ENCODE data around the gene ZNF385B. TPM values are rescaled to one million over a fixed set of nuclear protein-coding genes. Genes with fewer than 3 reads are reported as not detected.
"Not testable (repeated sequence)": the region's sequence is repeated elsewhere in the genome, so short reads cannot be mapped to it uniquely, and the experiment has no call there.

Gene ZNF385B
- total RNA-seq: not detected in 2 replicates

DNA sequence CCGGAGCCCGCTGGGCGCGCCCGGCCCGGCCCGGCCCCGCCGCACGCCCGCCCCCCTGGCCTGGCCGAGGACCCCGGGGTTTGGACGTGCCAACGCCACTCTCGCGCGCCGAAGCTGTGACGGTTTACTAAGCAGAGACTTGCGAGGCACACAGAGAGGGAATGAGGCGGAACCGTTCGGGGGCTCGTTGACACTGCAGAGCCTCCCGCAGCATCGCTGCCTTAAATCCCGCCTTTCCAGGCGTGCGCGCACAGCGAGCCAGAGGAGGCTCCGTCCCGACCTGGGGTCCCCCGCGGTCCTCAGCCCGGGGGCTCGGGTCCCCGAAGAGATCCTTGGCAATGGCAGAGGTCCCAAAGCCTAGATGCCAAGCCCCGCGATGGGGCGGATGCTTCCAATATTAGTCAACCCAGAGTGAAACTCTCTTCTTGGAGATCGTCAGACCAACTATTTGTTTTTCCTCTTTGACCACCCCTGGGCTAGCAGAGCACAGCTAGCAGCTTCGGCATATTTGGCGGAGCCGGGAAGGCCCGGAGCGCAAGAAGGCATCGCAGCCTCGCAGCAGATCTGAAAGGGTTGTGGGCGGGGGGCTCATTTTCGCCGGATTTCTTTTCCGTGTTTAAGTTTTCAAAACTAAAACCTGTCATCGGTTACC, at the start of gene ZNF385B:
Gene ZNF385B (minus strand): TSS at position 197 of the 652 bp plus-strand sequence.
- intact Hi-C loops (cut with micrococcal nuclease): no loop called here
- DNase-seq (ENCODE audit: low spot score): no peak
- Mint-ChIP-seq H3K4me3 (peak within 1 kb of the TSS; percentile 43), H3K4me1 (ENCODE audit: low read depth) (peaks cover 15% of the 10 kb centered on the region), H3K9me3 (no peaks in the 10 kb centered on the region), H3K27ac (no peak within 1 kb of the TSS), H3K36me3 (ENCODE audit: low read depth) (no peaks in the 10 kb centered on the region), H3K27me3 (ENCODE audit: insufficient read depth) (peaks cover 66% of the 10 kb centered on the region)

DNA sequence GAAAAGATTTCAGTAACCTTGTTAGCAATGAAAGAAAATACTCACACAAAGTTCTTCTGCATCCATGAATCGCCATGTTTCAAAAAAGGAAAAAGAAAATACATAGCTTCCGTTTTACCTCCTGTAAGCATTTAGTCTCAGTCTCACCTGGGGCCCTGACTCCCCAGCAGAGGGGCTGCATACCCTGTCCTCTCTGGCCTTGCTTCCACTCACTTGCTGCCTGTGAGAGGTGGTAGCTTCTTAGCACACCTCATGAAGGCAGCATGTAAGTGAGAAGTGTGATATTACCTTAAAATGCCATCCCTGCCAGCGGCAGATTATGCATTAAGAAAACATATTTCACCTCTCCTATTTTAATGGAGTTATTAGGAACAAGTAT, 49.3 kb upstream of the ZNF385B start:
- no peak for DNase-seq (ENCODE audit: low spot score)
- no peaks in the 10 kb centered on the region for H3K4me1 Mint-ChIP-seq (ENCODE audit: low read depth)
- H3K27me3 Mint-ChIP-seq (ENCODE audit: insufficient read depth): peaks cover 2% of the 10 kb centered on the region
- no peak overlapping the region for H3K27ac Mint-ChIP-seq
- intact Hi-C loops (cut with micrococcal nuclease): no loop called here
- no peaks in the 10 kb centered on the region for H3K36me3 Mint-ChIP-seq (ENCODE audit: low read depth)
- no peaks in the 10 kb centered on the region for H3K9me3 Mint-ChIP-seq
- no peak overlapping the region for H3K4me3 Mint-ChIP-seq

DNA sequence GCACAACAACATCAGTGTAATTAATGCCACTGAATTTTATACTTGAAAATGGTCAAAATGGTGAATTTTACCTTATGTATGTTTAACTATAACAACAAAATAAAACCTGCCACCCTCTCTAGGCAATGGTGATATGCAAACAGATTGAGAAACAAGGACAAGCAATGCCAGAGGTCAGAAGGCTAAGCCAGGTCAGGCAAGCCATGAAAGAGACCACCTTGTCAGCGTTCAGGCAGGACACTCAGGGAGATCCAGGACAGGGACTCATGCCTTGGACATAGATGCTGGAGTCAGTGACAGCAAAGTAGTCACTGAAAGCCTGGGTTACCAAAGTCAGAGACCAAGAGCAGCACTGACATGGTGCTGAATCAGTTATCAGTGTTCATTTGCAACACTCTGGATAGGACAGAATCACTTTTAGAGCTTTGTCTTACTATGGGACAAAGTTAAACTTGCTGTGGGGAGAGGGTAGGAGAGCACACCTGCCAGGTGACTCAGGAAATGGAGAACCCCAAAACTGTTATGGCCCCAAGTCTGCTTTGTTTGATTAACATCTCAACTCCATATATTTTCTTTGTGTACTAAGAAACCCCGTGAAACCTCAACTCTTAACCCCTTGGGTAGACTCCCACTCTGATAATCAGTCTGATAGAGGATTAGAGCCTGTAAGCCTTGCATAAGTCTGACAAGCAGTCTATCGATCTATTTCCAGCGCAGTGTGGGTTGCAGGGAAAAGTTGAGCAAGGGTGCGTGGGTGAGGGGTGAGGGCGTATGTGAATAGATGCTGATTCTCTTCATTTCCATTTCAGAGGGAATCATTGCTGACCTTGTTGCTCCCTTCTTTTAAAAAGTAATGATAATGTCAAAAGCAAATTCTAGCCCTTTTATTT, 48.7 kb upstream of the ZNF385B start:
- Mint-ChIP-seq H3K4me1 (ENCODE audit: low read depth) (no peaks in the 10 kb centered on the region), H3K27ac (no peak overlapping the region), H3K4me3 (no peak overlapping the region), H3K36me3 (ENCODE audit: low read depth) (no peaks in the 10 kb centered on the region), H3K27me3 (ENCODE audit: insufficient read depth) (peaks cover 2% of the 10 kb centered on the region), H3K9me3 (no peaks in the 10 kb centered on the region)
- intact Hi-C loops (cut with micrococcal nuclease): no loop called here
- no peak for DNase-seq (ENCODE audit: low spot score)

DNA sequence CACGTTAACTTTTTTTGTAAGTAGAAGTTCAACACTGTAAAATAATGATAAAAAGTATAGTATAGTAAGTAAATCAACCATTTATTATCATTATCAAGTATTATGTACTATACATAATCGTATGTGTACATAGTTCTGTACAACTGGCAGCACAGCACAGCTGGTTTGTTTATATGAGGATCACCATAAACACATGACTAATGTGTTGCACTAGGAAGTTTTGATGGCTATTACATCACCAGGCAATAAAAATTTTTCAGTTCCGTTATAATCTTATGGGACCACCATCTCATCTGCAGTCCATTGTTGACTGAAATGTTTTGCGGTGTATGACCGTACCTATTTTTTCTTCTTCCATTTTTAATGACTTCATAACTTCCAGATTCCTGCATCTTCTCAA, 39.2 kb upstream of the ZNF385B start:
- intact Hi-C loops (cut with micrococcal nuclease): no loop called here
- Mint-ChIP-seq H3K4me1 (ENCODE audit: low read depth) (no peaks in the 10 kb centered on the region), H3K27ac (no peak overlapping the region), H3K27me3 (ENCODE audit: insufficient read depth) (no peaks in the 10 kb centered on the region), H3K9me3 (no peaks in the 10 kb centered on the region), H3K36me3 (ENCODE audit: low read depth) (no peaks in the 10 kb centered on the region), H3K4me3 (no peak overlapping the region)
- no peak for DNase-seq (ENCODE audit: low spot score)

DNA sequence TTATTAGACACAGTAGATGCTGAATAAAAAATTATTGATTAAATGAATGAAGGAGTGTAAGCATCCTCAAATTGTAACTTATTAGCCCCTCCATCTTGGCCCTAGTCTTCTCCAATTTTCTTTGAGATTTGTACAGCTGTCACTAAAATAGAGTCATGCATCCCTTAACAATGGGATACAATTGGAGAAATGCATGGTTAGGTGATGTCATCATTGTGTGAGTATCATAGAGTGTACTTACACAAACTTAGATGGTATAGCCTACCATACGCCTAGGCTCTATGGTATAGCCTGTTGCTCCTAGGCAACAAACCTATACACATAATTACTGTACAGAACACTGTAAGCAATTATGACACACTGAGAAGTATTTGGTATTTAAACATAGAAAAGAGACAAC, 38.3 kb upstream of the ZNF385B start:
- Mint-ChIP-seq H3K36me3 (ENCODE audit: low read depth) (no peaks in the 10 kb centered on the region), H3K27me3 (ENCODE audit: insufficient read depth) (no peaks in the 10 kb centered on the region)
- intact Hi-C loops (cut with micrococcal nuclease): loop anchor here (5.0 kb wide), 1 partner anchor 477 kb away; no protein-coding TSS in a partner anchor

DNA sequence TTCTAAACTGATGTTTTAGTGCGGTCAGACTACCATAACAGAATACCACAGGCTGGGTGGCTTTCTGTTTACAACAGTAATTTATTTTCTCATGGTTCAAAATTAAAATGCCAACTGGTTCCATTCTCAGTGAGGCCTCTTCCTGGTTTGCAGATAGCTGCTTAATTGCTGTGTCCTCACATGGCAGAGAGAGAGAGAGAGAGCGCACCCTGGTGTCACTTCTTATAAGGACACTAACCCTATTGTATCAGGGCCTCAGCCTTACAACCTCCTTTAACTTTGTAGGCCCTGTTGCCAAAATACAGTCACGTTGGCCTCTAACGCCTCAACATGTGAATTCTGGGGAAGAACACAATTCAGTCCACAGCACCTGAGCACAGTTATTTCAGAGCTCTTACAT, 37.5 kb upstream of the ZNF385B start:
- intact Hi-C loops (cut with micrococcal nuclease): loop anchor here (5.0 kb wide), 1 partner anchor 477 kb away; no protein-coding TSS in a partner anchor
- Mint-ChIP-seq H3K27me3 (ENCODE audit: insufficient read depth) (no peaks in the 10 kb centered on the region), H3K9me3 (no peaks in the 10 kb centered on the region), H3K36me3 (ENCODE audit: low read depth) (no peaks in the 10 kb centered on the region), H3K4me3 (no peak overlapping the region), H3K4me1 (ENCODE audit: low read depth) (no peaks in the 10 kb centered on the region), H3K27ac (no peak overlapping the region)
- no peak for DNase-seq (ENCODE audit: low spot score)

More for the DNA sequence above, 38.3 kb upstream of the ZNF385B start:
- Mint-ChIP-seq H3K27ac (no peak overlapping the region), H3K4me3 (no peak overlapping the region), H3K4me1 (ENCODE audit: low read depth) (no peaks in the 10 kb centered on the region), H3K9me3 (no peaks in the 10 kb centered on the region)
- no peak for DNase-seq (ENCODE audit: low spot score)

DNA sequence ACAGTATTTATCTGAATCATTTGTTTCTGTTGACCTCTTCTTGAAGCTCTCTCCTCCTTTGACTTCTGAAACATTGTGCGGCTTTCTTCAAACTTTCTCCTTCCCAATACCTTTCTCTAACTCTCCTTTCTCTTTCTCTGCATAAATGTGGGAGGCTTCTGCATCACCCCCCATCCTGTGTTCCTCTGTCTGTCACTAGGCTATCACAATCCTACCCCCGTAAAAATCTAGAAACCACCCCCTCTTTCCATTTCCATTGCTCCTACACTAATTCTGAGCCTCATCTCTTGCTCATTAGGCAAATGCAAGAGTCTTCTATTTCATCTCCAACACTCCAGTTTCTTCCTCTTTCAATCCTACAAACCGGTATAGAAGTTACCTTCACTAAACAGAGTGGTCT, 32.2 kb upstream of the ZNF385B start:
- H3K4me3 Mint-ChIP-seq: no peak overlapping the region
- intact Hi-C loops (cut with micrococcal nuclease): no loop called here
- H3K36me3 Mint-ChIP-seq (ENCODE audit: low read depth): no peaks in the 10 kb centered on the region
- no peaks in the 10 kb centered on the region for H3K9me3 Mint-ChIP-seq
- no peaks in the 10 kb centered on the region for H3K4me1 Mint-ChIP-seq (ENCODE audit: low read depth)
- H3K27ac Mint-ChIP-seq: no peak overlapping the region
- no peak for DNase-seq (ENCODE audit: low spot score)
- peaks cover 2% of the 10 kb centered on the region for H3K27me3 Mint-ChIP-seq (ENCODE audit: insufficient read depth)

DNA sequence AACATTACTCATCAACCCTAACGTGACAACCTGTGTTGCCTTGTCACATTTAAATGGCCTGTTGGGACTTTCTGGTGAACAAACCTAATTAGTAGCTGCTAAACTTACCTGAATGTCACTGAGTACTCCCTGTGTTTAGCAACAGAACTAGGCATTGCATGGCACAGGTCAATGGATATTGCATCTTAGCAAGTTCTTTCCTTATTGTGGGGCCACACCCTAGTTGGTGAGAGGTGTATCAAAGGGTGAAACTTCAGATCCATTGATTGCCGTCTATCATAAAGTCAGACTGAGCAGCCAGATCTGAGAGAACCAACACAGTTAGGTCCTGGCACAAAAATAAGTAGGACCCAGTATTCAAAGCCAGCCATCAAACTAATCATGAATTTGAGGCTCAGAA, 29.8 kb upstream of the ZNF385B start:
- no peak overlapping the region for H3K27ac Mint-ChIP-seq
- no peak for DNase-seq (ENCODE audit: low spot score)
- intact Hi-C loops (cut with micrococcal nuclease): no loop called here
- peaks cover 3% of the 10 kb centered on the region for H3K9me3 Mint-ChIP-seq
- H3K4me1 Mint-ChIP-seq (ENCODE audit: low read depth): no peaks in the 10 kb centered on the region
- H3K36me3 Mint-ChIP-seq (ENCODE audit: low read depth): no peaks in the 10 kb centered on the region
- no peak overlapping the region for H3K4me3 Mint-ChIP-seq
- H3K27me3 Mint-ChIP-seq (ENCODE audit: insufficient read depth): peaks cover 2% of the 10 kb centered on the region

DNA sequence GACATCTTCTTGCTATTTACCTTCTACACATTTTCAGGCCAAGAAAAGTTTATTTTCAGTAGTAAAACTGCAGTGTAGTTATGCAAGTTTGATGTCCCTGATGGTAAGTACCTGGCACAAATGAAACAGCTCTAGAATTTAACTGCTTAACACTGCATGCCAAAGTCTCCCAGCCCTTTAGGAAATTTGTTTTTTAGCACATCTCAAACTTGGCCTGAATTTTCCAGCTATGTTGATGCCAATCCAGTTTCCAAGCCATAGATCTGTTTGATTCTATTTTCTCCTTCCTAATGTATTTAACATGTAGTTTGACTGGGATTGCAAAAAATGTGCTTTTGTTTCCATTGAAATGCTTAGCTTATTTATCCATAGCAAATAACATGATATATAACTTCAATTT, 29.3 kb upstream of the ZNF385B start:
- no peaks in the 10 kb centered on the region for H3K4me1 Mint-ChIP-seq (ENCODE audit: low read depth)
- no peak for DNase-seq (ENCODE audit: low spot score)
- H3K27me3 Mint-ChIP-seq (ENCODE audit: insufficient read depth): peaks cover 2% of the 10 kb centered on the region
- no peaks in the 10 kb centered on the region for H3K36me3 Mint-ChIP-seq (ENCODE audit: low read depth)
- H3K27ac Mint-ChIP-seq: no peak overlapping the region
- peaks cover 3% of the 10 kb centered on the region for H3K9me3 Mint-ChIP-seq
- no peak overlapping the region for H3K4me3 Mint-ChIP-seq
- intact Hi-C loops (cut with micrococcal nuclease): no loop called here

DNA sequence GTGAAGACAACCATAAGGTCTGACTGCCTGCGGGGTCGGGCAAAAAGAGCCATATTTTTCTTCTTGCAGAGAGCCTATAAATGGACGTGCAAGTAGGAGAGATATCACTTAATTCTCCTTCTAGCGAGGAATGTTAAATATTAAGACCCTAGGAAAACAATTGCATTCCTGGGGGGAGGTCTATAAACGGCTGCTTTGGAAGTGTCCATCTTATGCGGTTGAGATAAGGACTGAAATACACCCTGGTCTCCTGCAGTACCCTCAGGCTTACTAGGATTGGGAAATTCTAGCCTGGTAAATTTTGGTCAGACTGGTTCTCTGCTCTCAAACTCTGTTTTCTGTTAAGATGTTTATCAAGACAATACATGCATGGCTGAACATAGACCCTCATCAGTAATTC, 27.2 kb upstream of the ZNF385B start:
- H3K27ac Mint-ChIP-seq; DNase-seq (ENCODE audit: low spot score); H3K4me1 Mint-ChIP-seq (ENCODE audit: low read depth); H3K27me3 Mint-ChIP-seq (ENCODE audit: insufficient read depth); intact Hi-C loops (cut with micrococcal nuclease); H3K4me3 Mint-ChIP-seq; H3K9me3 Mint-ChIP-seq; H3K36me3 Mint-ChIP-seq (ENCODE audit: low read depth): not testable (repeated sequence)

DNA sequence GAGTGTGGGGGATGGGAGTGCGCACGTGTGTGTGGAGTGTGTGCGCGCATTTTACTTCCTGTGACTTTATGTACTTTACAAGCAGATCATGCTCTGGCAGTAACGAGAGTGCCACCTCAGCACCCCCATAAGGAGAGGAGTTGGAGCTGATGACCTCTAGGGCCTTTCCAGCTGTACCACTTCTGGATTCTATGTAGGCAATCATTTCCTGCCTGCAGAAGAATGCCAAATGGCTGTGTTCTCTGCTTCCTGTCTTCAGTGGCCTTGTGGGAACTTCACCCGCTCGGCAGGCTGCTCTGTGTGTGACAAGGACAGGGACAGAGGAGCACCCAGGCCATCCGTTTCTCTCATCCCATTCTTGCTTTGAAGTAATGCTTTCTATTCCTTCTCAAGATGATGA, 22.8 kb upstream of the ZNF385B start:
- no peaks in the 10 kb centered on the region for H3K4me1 Mint-ChIP-seq (ENCODE audit: low read depth)
- DNase-seq (ENCODE audit: low spot score): no peak
- peaks cover 3% of the 10 kb centered on the region for H3K27me3 Mint-ChIP-seq (ENCODE audit: insufficient read depth)
- peaks cover 3% of the 10 kb centered on the region for H3K9me3 Mint-ChIP-seq
- H3K27ac Mint-ChIP-seq: no peak overlapping the region
- H3K4me3 Mint-ChIP-seq: no peak overlapping the region
- intact Hi-C loops (cut with micrococcal nuclease): no loop called here
- H3K36me3 Mint-ChIP-seq (ENCODE audit: low read depth): no peaks in the 10 kb centered on the region

DNA sequence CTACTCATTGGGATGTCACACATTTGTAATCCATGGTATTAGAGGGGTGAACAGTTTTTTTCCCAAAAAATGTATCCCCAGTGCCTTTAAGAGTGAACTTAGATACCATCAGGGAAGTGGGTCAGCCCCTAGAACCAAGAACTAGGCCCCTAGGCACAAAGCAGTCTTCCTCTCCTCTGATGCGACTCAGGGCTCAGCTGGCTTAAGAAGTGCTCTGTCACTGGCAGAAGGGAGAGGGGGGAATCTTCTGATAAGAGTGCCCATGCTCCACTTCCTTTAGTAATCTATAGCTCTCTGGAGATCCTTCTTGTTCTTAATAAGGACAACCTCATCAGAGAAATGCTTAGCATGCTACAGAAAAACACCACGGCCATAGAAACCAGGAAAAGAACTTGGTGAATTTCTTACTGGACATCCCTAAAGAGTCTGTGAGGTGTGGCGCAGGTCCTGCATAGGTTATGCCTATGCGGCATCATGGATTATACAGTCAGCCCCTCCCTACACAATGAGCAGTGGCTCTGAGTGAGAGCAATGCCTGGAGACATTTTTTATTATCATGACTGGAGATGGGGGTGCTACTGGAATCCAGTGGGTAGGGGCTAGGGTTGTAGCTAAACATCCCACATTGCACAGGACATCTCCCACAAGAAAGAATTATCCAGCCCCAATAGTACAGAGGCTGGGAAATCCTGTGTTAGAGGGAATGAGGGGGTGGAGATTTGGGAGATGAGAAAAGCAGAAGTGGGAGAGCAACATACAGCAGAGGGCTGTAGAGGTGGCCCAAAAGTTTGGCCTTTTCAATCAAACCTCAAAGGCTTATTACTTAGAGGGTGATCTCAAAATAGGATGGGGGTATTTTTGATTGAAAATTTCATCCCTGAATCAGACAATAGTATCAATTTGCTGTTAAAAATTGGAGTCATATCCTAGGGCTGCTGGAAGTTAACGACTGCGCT, 21.7 kb upstream of the ZNF385B start:
- H3K36me3 Mint-ChIP-seq (ENCODE audit: low read depth): no peaks in the 10 kb centered on the region
- H3K27ac Mint-ChIP-seq: no peak overlapping the region
- peaks cover 3% of the 10 kb centered on the region for H3K27me3 Mint-ChIP-seq (ENCODE audit: insufficient read depth)
- no peak overlapping the region for H3K4me3 Mint-ChIP-seq
- no peaks in the 10 kb centered on the region for H3K9me3 Mint-ChIP-seq
- H3K4me1 Mint-ChIP-seq (ENCODE audit: low read depth): no peaks in the 10 kb centered on the region
- intact Hi-C loops (cut with micrococcal nuclease): no loop called here
- no peak for DNase-seq (ENCODE audit: low spot score)
